NCI-H1105 treated with DMSO at 0.1 percent for 48 hours (cell line): Measurements from ENCODE around the gene IDE.
"Not testable (repeated sequence)": the region's sequence is repeated elsewhere in the genome, so short reads cannot be mapped to it uniquely, and the experiment has no call there.

ENCODE experiments used
- DNase-seq: peaks from one replicate; lab custom pipeline; 2025; lab: John Stamatoyannopoulos, UW

Gene IDE

GRCh38 chr10:92419740-92420545, 153.9 kb downstream of the IDE start:
- no peak for DNase-seq

GRCh38 chr10:92418891-92419290, 155.0 kb downstream of the IDE start:
- DNase-seq, result no peak

GRCh38 chr10:92418221-92418620, 155.7 kb downstream of the IDE start:
- DNase-seq, result no peak

GRCh38 chr10:92413519-92413918, 160.4 kb downstream of the IDE start:
- no peak for DNase-seq

- DNase-seq, result no peak
Measured at GRCh38 chr10:92413011-92413410, 160.9 kb downstream of the IDE start.

GRCh38 chr10:92411406-92411805, 162.5 kb downstream of the IDE start:
- DNase-seq, result no peak

- no peak for DNase-seq
Measured at GRCh38 chr10:92410501-92410900, 163.4 kb downstream of the IDE start.

GRCh38 chr10:92408017-92408361, 165.9 kb downstream of the IDE start:
- no peak for DNase-seq

GRCh38 chr10:92407305-92408016, 166.4 kb downstream of the IDE start:
- DNase-seq, result no peak

- DNase-seq, result no peak
Measured at GRCh38 chr10:92405419-92405924, 168.4 kb downstream of the IDE start.

GRCh38 chr10:92404612-92405418, 169.1 kb downstream of the IDE start:
- no peak for DNase-seq

GRCh38 chr10:92402234-92402633, 171.7 kb downstream of the IDE start:
- not testable (repeated sequence) for DNase-seq
